ENCODE results near the gene TGM3. TPM values are rescaled to one million over a fixed set of nuclear protein-coding genes. Genes with fewer than 3 reads are reported as not detected.

TGM3 gene
- total RNA-seq, 1 experiment from 2014 or later = not detected

DNA sequence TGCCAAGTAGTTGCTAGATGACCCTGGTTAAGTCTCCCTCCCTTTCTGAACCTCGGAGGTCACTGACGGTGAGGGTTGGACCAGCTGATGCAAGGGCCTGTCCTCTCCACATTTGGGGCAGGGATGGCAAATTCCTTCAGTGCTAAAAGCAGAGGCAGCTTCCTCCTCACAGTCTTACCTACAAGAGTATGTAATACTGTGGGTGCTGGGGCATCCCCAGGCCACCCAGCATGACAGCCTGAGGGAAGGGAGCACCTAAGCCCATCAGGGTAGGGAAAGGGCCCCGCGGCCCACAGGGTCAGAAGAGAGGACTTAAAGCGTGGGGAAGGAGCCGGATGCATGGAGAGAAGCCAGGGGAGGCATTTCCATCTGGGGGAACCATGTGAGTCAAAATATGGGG, 38.0 kb downstream of the TGM3 start (continued):
- TF ChIP-seq, protein P1, sequence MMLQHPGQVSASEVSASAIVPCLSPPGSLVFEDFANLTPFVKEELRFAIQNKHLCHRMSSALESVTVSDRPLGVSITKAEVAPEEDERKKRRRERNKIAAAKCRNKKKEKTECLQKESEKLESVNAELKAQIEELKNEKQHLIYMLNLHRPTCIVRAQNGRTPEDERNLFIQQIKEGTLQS (IDR thresholded peaks at IDR 0.05) = no peak
- TF ChIP-seq EZH2phosphoT487 (IDR thresholded peaks at IDR 0.05; ENCODE audit: borderline replicate concordance) (no peak), CEBPB (IDR thresholded peaks at IDR 0.05; ENCODE audit: low read depth) (no peak), TCF7L2 (IDR thresholded peaks at IDR 0.05; ENCODE audit: borderline replicate concordance, extremely low read depth, insufficient read depth, insufficient read length) (no peak), POLR2A (IDR thresholded peaks at IDR 0.05; ENCODE audit: borderline replicate concordance, extremely low read depth, insufficient read depth, insufficient read length) (no peak), EZH2 (IDR thresholded peaks at IDR 0.05) (no peak), ELF1 (IDR thresholded peaks at IDR 0.05; ENCODE audit: borderline replicate concordance, low read depth) (no peak), CBX3 (IDR thresholded peaks at IDR 0.05; ENCODE audit: low read depth) (no peak)

DNA sequence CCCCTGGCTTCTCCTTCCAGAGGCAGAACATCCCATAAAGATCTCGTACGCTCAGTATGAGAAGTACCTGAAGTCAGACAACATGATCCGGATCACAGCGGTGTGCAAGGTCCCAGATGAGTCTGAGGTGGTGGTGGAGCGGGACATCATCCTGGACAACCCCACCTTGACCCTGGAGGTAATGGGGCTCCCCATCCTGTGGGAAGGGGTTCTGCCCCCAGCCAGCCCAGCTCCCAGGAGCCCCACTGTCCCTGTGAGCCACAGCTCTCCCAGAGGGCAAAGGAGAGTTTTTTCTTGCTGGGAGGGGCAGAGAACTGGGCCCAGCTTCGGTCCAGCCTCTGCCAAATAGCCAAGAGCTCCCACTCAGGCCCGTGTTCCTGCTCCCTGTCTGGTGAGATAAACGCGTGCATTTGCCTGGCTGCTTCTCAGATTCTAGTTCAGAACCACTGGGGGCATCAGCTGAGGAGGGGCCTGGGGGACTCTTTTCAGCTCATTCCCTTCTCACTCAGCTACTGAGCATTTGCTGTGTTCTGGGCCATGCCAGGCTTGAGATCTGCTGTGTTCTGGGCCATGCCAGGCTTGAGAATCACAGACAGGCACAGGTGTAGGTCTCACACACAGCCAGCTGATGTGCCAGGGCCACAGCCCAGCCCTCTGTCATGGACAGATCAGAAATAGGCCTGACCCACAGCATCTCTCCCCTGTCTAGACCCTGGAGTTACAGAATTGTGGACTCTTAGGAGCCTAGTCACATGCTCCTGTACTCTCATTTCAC, 39.5 kb downstream of the TGM3 start:
- Histone ChIP-seq H3K79me2 (ENCODE audit: insufficient read depth, low read length) (no peaks in the 10 kb centered on the region), H4K20me1 (ENCODE audit: insufficient read depth) (no peaks in the 10 kb centered on the region), H3K9me2 (ENCODE audit: insufficient read depth) (no peaks in the 10 kb centered on the region), H3K36me3 (ENCODE audit: control insufficient read depth in 1 of 2, insufficient read depth in 2 of 2, low read length in 2 of 2) (no peaks in the 10 kb centered on the region), H3K4me3 (replicated peaks in 1 of 2; ENCODE audit: low read depth in 1 of 2, low read length in 2 of 2) (no peak overlapping the region), H3K27me3 (ENCODE audit: insufficient read depth, low read length) (peaks cover 6% of the 10 kb centered on the region; the same call in 1 of the 2 replicates), H2AFZ (ENCODE audit: low read depth, low read length, poor library complexity, severe bottlenecking) (no peak overlapping the region), H3K9ac (ENCODE audit: low read length) (no peak overlapping the region), H3K9me3 (ENCODE audit: control insufficient read depth in 1 of 2, insufficient read depth in 1 of 2, low read depth in 1 of 2, low read length in 2 of 2) (no peaks in the 10 kb centered on the region), H3K27ac (ENCODE audit: low read depth, low read length) (no peak overlapping the region), H3K4me2 (ENCODE audit: low read length) (no peak overlapping the region), H3K4me1 (ENCODE audit: control insufficient read depth in 1 of 2, insufficient read depth in 2 of 2, low read length in 2 of 2) (no peaks in the 10 kb centered on the region)
- ChIA-PET RAD21 (ENCODE audit: low non-redundant PET in 1 of 2, low total read pairs in 2 of 2, uncharacterized antibody in 2 of 2, unreplicated experiment in 2 of 2) (no interaction called here), CTCF (no interaction called here), POLR2A (no interaction called here)
- DNase-seq (ENCODE audit: low read depth, low spot score) (no peak), ATAC-seq (no peak)
- TF ChIP-seq EZH2 (IDR thresholded peaks at IDR 0.05) (no peak), ZFX (IDR thresholded peaks at IDR 0.05) (no peak)
- TF ChIP-seq, protein P2, sequence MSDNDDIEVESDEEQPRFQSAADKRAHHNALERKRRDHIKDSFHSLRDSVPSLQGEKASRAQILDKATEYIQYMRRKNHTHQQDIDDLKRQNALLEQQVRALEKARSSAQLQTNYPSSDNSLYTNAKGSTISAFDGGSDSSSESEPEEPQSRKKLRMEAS (IDR thresholded peaks at IDR 0.05) = no peak
- TF ChIP-seq, protein P3, sequence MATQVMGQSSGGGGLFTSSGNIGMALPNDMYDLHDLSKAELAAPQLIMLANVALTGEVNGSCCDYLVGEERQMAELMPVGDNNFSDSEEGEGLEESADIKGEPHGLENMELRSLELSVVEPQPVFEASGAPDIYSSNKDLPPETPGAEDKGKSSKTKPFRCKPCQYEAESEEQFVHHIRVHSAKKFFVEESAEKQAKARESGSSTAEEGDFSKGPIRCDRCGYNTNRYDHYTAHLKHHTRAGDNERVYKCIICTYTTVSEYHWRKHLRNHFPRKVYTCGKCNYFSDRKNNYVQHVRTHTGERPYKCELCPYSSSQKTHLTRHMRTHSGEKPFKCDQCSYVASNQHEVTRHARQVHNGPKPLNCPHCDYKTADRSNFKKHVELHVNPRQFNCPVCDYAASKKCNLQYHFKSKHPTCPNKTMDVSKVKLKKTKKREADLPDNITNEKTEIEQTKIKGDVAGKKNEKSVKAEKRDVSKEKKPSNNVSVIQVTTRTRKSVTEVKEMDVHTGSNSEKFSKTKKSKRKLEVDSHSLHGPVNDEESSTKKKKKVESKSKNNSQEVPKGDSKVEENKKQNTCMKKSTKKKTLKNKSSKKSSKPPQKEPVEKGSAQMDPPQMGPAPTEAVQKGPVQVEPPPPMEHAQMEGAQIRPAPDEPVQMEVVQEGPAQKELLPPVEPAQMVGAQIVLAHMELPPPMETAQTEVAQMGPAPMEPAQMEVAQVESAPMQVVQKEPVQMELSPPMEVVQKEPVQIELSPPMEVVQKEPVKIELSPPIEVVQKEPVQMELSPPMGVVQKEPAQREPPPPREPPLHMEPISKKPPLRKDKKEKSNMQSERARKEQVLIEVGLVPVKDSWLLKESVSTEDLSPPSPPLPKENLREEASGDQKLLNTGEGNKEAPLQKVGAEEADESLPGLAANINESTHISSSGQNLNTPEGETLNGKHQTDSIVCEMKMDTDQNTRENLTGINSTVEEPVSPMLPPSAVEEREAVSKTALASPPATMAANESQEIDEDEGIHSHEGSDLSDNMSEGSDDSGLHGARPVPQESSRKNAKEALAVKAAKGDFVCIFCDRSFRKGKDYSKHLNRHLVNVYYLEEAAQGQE (IDR thresholded peaks at IDR 0.05; ENCODE audit: low read depth) = no peak
- no TSS peak for BruUV-seq (replicated peaks)
- intact Hi-C loops (cut with micrococcal nuclease) = no loop called here

All from HCT116 (cell line).